ENCODE results near the gene FEZ2.
A peak's percentile ranks its signal among the peaks of the same experiment; 100 is the strongest.

- TF ChIP-seq CTCF (IDR thresholded peaks at IDR 0.05; ENCODE audit: control extremely low read depth in 1 of 3, insufficient read depth in 1 of 3, low read depth in 1 of 3, low read length in 3 of 3) = peak in 1 of 3 experiments; percentile 5; a peak in 1 of 4 replicates
- TF ChIP-seq TAF1 (IDR thresholded peaks at IDR 0.05; ENCODE audit: low read depth, low read length) = no peak
- TF ChIP-seq ASH2L (IDR thresholded peaks at IDR 0.05; ENCODE audit: low read length) = no peak
- no peak for TF ChIP-seq EGR1 (IDR thresholded peaks at IDR 0.05; ENCODE audit: borderline replicate concordance, low read depth, low read length)
- TF ChIP-seq POLR2A (IDR thresholded peaks at IDR 0.05; ENCODE audit: control extremely low read depth in 1 of 2, low read depth in 2 of 2, low read length in 2 of 2) = no peak
- TF ChIP-seq MAFK (IDR thresholded peaks at IDR 0.05; ENCODE audit: low read depth, low read length) = no peak
- no peak for TF ChIP-seq HDAC6 (IDR thresholded peaks at IDR 0.05; ENCODE audit: low read depth, low read length)
- TF ChIP-seq SIN3A (conservative IDR thresholded peaks at IDR 0.05 in 1 of 2, IDR thresholded peaks at IDR 0.05 in 1 of 2; ENCODE audit: low read depth in 1 of 2, low read length in 2 of 2) = no peak
These were observed 67.0 kb downstream of the FEZ2 start for GRCh38 chr2:36530983-36531354.
